COLO668 (cell line): ENCODE results near the gene DOCK10.

Experiments
- DNase-seq: peaks from one replicate; lab custom pipeline; 2025; ENCODE audit not compliant: unreplicated experiment; lab: John Stamatoyannopoulos, UW

DOCK10 gene

DNA sequence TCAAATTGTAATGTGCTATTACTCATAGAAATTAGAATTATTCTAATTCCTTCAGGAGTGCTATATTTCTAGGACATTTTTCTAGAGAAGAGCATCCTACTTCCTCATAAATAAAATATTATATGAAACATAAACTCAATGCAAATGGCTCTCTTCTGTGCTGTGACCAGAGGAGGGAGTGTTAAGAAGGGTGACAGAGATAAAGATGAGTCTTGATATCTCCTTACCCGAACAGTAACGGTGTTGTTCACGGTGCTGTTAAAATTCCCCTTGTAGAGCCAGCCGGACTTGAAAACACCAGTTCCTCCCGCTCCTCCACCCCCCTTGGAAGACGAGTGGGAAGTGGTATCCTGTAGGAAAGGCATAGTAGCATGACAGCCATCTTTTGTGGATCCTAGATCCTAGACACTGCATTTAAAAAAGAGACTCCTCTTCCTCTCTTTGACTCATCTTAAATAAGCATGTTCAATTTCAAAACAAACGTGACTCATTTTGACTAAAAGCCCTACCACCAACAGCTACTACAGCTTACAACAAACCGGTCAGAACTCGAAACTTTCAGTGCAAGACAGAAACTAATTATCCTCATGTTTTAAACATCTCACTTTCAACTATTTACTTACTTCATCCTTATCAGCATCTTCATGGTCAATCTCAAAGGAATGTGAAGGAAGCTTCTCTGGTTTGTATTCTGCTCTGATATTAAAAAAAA, 156.3 kb downstream of the DOCK10 start:
- DNase-seq = no peak

DNA sequence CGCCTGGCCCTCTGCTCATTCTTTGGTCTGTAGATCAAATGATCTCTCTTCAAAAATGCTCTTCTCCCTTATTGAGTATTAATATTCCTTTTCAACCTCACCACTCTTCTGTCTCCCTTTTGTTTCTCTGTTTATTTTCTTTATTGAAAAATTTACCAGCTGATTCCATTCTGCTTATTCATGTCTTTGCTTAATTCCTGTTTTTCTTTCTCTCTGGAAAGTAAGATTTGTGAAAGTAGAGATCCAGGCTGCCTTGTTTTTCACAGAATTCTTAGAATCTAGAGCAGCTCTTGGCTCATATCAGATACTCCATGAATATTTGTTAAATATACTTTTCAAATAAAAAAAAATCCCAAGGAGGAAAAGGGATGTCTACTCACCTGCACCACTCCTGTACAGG, 157.0 kb downstream of the DOCK10 start:
- no peak for DNase-seq

DNA sequence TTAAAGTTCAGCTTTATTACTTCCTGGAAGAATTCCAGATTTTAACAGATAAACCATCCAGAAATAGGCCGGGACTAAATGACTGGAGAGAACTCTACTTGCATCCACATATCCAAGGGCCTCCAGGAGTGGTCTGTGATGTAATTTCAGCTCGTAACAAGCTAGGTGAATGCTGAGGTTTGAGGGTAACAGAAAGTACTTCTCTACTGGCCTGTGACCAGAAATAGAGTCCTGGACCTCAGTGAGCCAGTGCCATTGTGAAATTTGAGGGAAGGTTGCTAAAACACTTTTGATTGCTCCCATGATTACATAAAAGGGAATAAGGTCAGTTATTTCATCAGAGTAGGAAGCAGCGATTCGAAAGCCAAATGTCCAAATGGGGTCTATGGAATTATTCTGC, 158.1 kb downstream of the DOCK10 start:
- DNase-seq = no peak

DNA sequence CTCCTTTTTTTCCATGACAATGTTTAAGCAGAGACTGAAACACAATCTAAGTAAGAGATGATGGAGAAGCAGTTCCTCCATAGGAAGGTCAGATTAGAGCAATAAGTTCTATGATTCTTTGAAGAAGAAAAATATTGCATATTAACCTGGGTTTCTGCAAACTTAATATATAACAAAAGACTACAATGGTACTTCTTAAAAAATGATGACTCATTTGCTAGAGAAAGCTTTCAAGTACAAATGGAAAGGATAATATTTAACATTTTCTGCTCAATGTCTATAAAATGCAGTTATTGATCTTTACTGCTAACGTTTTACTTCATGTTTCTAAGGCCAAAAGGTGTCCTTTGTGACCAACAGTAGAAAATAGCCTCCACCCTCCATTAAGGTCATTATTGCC, 158.6 kb downstream of the DOCK10 start:
- DNase-seq = no peak

- DNase-seq = no peak
Observed at GRCh38 chr2:224883172-224883516, 159.1 kb downstream of the DOCK10 start.

DNA sequence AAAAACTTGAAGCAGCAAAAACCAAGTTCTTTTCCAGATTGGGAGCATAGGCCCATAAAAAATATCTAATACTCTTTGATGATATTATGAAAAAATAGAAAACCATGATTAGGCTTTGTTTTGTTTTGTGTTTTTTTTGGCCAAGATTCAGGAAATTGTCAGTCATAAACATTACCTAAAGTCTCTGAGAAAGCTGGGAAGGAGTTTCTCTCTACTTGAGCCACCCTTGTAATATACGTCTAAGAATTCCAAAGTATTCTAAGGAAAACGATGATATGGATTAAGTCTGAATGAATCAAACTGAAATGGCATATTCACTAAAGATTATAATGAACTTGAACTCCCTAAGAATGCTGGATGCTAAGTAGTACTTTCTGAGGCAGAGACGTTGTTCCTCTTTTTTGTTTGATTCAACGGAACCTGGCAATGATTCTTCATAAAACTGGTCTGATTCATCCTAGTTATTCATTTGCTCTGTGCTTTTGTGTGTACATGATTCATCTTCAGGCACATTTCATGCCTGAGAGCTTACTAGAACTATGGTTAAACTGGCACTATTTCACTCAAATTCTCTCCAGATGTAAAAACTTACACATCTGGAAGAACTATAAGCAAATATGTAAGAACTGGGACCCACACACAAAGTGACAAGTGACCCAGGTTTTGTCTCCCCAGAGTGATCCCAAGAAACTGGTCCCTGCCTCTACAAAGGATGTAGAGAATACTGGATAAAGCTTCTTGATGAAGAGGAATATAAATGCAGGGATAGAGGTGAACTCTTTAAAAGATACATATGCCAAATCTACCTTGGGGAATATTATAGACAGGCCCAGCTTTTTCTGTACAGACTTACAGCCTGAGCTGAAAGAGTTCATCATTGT, 159.7 kb downstream of the DOCK10 start:
- no peak for DNase-seq

DNA sequence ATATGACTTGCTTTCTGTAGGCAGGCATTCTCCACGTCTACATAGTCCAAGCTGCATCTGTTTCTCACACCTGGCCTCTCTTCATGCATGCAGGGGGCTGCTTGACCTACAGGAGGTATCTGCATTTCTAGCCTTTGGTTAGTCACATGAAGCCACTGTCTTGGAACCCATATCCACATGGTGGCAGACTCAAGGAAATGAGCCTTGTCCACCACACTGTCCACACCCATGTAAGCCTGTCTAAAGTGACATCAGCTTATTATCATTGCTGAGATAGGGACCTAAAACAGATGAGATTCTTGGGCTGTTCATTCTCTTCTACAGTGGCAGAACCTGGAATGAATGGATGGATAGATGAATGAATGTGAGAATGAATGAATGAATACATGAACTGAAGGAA, 160.4 kb downstream of the DOCK10 start:
- DNase-seq = no peak

- no peak for DNase-seq
Observed at GRCh38 chr2:224876522-224876921, 165.7 kb downstream of the DOCK10 start.

- no peak for DNase-seq
Observed at GRCh38 chr2:224875841-224876240, 166.4 kb downstream of the DOCK10 start.

- no peak for DNase-seq
Observed at GRCh38 chr2:224875153-224875552, 167.1 kb downstream of the DOCK10 start.

DNA sequence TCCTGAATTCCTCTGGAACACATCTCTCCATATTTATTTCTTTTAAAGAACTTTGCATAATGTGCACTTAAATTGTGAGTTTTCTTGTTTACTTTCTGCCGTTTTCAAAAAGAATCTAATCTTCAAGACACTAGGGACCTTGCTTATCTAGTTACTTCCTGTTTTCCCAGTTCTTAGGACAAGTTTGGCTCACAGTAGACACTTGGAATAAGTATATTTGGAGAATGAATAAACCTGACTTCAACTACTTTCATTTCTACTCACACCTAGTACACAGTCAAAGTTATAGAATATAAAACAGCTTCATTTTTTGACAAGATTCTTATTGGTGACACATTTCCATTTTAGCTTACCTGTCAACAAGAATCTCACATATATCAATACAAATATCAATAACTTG, 170.5 kb downstream of the DOCK10 start:
- no peak for DNase-seq

- no peak for DNase-seq
Observed at GRCh38 chr2:224870341-224870740, 171.9 kb downstream of the DOCK10 start.

- no peak for DNase-seq
Observed at GRCh38 chr2:224869601-224870233, 172.6 kb downstream of the DOCK10 start.

DNA sequence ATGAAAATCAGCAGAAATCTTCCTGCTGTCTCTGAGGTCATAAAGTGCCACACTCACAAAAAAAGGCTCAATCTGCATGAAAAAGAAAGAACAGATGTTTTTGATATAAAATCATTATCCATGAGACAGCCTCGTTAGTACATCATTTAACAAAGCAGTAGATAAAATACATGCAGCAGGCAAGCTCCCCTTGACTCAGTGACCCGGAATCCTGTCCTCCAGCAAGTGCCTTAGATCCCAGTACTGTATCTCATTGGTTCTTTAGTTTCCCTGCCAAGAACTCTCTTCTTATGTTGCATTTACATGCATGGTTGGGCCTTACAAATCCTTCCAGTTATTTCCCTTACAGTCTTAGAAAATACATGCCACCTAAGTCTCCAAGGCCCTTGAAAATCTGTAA, 177.3 kb downstream of the DOCK10 start:
- DNase-seq = no peak

DNA sequence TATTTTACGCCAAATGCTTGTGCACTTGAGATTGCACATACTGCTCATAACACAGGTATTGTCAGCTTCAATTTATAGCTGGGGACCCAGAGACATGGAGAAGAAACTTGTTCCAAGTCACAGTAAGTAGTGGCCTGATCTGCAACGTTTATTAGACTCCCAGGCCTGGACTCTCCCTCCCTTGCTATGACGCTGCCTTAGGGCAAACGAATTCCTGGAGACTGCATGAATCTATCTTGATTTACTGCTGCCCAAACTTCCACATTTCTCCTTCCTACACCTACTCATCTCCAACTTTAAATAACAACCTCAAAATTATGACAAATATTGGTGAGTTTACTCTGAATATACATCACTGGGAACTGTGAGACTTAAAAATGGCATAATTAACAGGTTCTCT, 181.0 kb downstream of the DOCK10 start:
- no peak for DNase-seq

- no peak for DNase-seq
Observed at GRCh38 chr2:224860786-224861185, 181.5 kb downstream of the DOCK10 start.

- no peak for DNase-seq
Observed at GRCh38 chr2:224851811-224852210, 190.5 kb downstream of the DOCK10 start.

GRCh38 chr2:224850081-224850480, 192.2 kb downstream of the DOCK10 start:
- no peak for DNase-seq

DNA sequence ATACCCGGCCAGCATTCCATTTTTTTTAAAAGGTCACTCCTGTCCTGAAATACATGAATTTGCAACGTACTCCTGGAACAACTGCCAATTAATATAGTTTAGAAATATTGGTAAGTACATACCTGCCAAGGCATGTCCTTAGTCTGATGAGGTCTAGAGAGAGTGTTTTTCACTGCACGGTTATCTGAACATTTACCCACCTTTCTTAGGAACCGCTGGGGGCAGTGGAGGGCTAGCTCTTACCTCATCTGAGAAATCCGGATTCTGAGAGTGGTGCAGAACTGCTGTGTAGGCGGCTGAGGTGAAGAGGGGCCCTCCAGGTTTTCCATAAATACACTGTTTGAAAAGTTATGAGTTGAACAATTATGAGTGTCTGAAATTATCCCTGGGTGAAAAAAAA, 193.0 kb downstream of the DOCK10 start:
- no peak for DNase-seq

- DNase-seq = peak; percentile 71
Observed at GRCh38 chr2:224847961-224848850, 194.1 kb downstream of the DOCK10 start.

- DNase-seq = no peak
Observed at GRCh38 chr2:224847381-224847780, 194.9 kb downstream of the DOCK10 start.
